Measurements from ENCODE around the gene MASP2. TPM values are rescaled to one million over a fixed set of nuclear protein-coding genes. Genes with fewer than 3 reads are reported as not detected.

The MASP2 gene
- total and polyA plus RNA-seq, 2 experiments from 2014 or later: 0.16 TPM; not detected in 1

GRCh38 chr1:11059155-11059967 lies 12.3 kb upstream of the MASP2 start:
- H3K27ac ChIP-seq: peak overlapping the region; percentile 36

GRCh38 chr1:11058595-11059154 lies 11.6 kb upstream of the MASP2 start:
- Histone ChIP-seq H3K36me3 (ENCODE audit: low read depth) (0 out of 2 replicates have a peak, but pooled peaks cover 3% of the 10 kb centered on the region), H3K79me2 (ENCODE audit: insufficient read depth) (peaks cover 40% of the 10 kb centered on the region), H3K4me3 (peak overlapping the region; percentile 85), H2AFZ (peak overlapping the region; percentile 60), H3K9me3 (ENCODE audit: low read depth) (no peaks in the 10 kb centered on the region), H3K4me1 (ENCODE audit: insufficient read depth) (peaks cover 14% of the 10 kb centered on the region), H4K20me1 (ENCODE audit: insufficient read depth) (no peaks in the 10 kb centered on the region), H3F3A (ENCODE audit: insufficient read depth) (peaks cover 25% of the 10 kb centered on the region), H3K9me2 (ENCODE audit: insufficient read depth) (no peaks in the 10 kb centered on the region), H3K27ac (no peak overlapping the region), H3K9ac (peak overlapping the region; percentile 89), H3K27me3 (replicated peaks; ENCODE audit: insufficient read depth) (no peaks in the 10 kb centered on the region), H3K4me2 (ENCODE audit: unreplicated experiment) (peak overlapping the region; percentile 93)
- WGBS, 2 experiments (ENCODE audit: low coverage in 1 of 2, low lambda C conversion rate in 2 of 2, missing lambda C conversion rate in 2 of 2): 26 to 29% methylated on average over 18 to 28 of the region's 28 CpGs
- TF ChIP-seq EZH2 (IDR thresholded peaks at IDR 0.05; ENCODE audit: insufficient read depth, poor library complexity, severe bottlenecking) (no peak), EZH2phosphoT487 (IDR thresholded peaks at IDR 0.05; ENCODE audit: insufficient read depth, low read depth) (no peak)
- peak; percentile 32 for DNase-seq
- in situ Hi-C loops (cut with MboI): no loop called here

More at GRCh38 chr1:11059155-11059967, 12.3 kb upstream of the MASP2 start:
- no peak for TF ChIP-seq EZH2phosphoT487 (IDR thresholded peaks at IDR 0.05; ENCODE audit: insufficient read depth, low read depth)
- TF ChIP-seq EZH2 (IDR thresholded peaks at IDR 0.05; ENCODE audit: insufficient read depth, poor library complexity, severe bottlenecking): no peak
- Histone ChIP-seq H2AFZ (peak overlapping the region; percentile 60), H3K4me2 (ENCODE audit: unreplicated experiment) (peak overlapping the region; percentile 93), H4K20me1 (ENCODE audit: insufficient read depth) (no peaks in the 10 kb centered on the region), H3K27me3 (replicated peaks; ENCODE audit: insufficient read depth) (no peaks in the 10 kb centered on the region), H3K36me3 (ENCODE audit: low read depth) (peaks cover 3% of the 10 kb centered on the region; the same call in 1 of the 2 replicates), H3K9me2 (ENCODE audit: insufficient read depth) (no peaks in the 10 kb centered on the region), H3K9me3 (ENCODE audit: low read depth) (no peaks in the 10 kb centered on the region), H3K4me1 (ENCODE audit: insufficient read depth) (peaks cover 14% of the 10 kb centered on the region), H3K4me3 (peak overlapping the region; percentile 85), H3K9ac (peak overlapping the region; percentile 89), H3F3A (ENCODE audit: insufficient read depth) (peaks cover 31% of the 10 kb centered on the region), H3K79me2 (ENCODE audit: insufficient read depth) (peaks cover 40% of the 10 kb centered on the region)
- 1 to 2% methylated on average over 42 to 54 of the region's 72 CpGs for WGBS, 2 experiments (ENCODE audit: low coverage in 1 of 2, low lambda C conversion rate in 2 of 2, missing lambda C conversion rate in 2 of 2)
- peak; percentile 54 for DNase-seq
- in situ Hi-C loops (cut with MboI): no loop called here

GRCh38 chr1:11058026-11058425 lies 11.0 kb upstream of the MASP2 start:
- H3K9ac ChIP-seq: no peak overlapping the region

GRCh38 chr1:11057477-11057876 lies 10.4 kb upstream of the MASP2 start:
- Histone ChIP-seq H3K79me2 (ENCODE audit: insufficient read depth) (peaks cover 40% of the 10 kb centered on the region), H3K9me3 (ENCODE audit: low read depth) (no peaks in the 10 kb centered on the region), H3K9ac (no peak overlapping the region), H3K4me2 (ENCODE audit: unreplicated experiment) (no peak overlapping the region), H3K36me3 (ENCODE audit: low read depth) (0 out of 2 replicates have a peak, but pooled peaks cover 3% of the 10 kb centered on the region), H2AFZ (no peak overlapping the region), H3F3A (ENCODE audit: insufficient read depth) (peaks cover 20% of the 10 kb centered on the region), H3K27me3 (replicated peaks; ENCODE audit: insufficient read depth) (no peaks in the 10 kb centered on the region), H3K27ac (no peak overlapping the region), H3K4me3 (no peak overlapping the region), H4K20me1 (ENCODE audit: insufficient read depth) (no peaks in the 10 kb centered on the region), H3K9me2 (ENCODE audit: insufficient read depth) (no peaks in the 10 kb centered on the region), H3K4me1 (ENCODE audit: insufficient read depth) (peaks cover 6% of the 10 kb centered on the region)
- no peak for TF ChIP-seq EZH2 (IDR thresholded peaks at IDR 0.05; ENCODE audit: insufficient read depth, poor library complexity, severe bottlenecking)
- TF ChIP-seq EZH2phosphoT487 (IDR thresholded peaks at IDR 0.05; ENCODE audit: insufficient read depth, low read depth): no peak
- no peak for DNase-seq
- WGBS, 2 experiments (ENCODE audit: low coverage in 1 of 2, low lambda C conversion rate in 2 of 2, missing lambda C conversion rate in 2 of 2): 90 to 93% methylated on average over 8 of the region's 8 CpGs
- in situ Hi-C loops (cut with MboI): no loop called here

More at GRCh38 chr1:11058026-11058425, 11.0 kb upstream of the MASP2 start:
- Histone ChIP-seq H3F3A (ENCODE audit: insufficient read depth) (peaks cover 18% of the 10 kb centered on the region), H3K79me2 (ENCODE audit: insufficient read depth) (peaks cover 40% of the 10 kb centered on the region), H3K9me2 (ENCODE audit: insufficient read depth) (no peaks in the 10 kb centered on the region), H2AFZ (no peak overlapping the region), H3K27ac (no peak overlapping the region), H3K36me3 (ENCODE audit: low read depth) (0 out of 2 replicates have a peak, but pooled peaks cover 3% of the 10 kb centered on the region), H3K4me1 (ENCODE audit: insufficient read depth) (peaks cover 9% of the 10 kb centered on the region), H3K27me3 (replicated peaks; ENCODE audit: insufficient read depth) (no peaks in the 10 kb centered on the region), H4K20me1 (ENCODE audit: insufficient read depth) (no peaks in the 10 kb centered on the region), H3K4me2 (ENCODE audit: unreplicated experiment) (no peak overlapping the region), H3K4me3 (no peak overlapping the region), H3K9me3 (ENCODE audit: low read depth) (no peaks in the 10 kb centered on the region)
- WGBS, 2 experiments (ENCODE audit: low coverage in 1 of 2, low lambda C conversion rate in 2 of 2, missing lambda C conversion rate in 2 of 2): 96 to 98% methylated on average over 14 of the region's 14 CpGs
- no peak for DNase-seq
- TF ChIP-seq EZH2phosphoT487 (IDR thresholded peaks at IDR 0.05; ENCODE audit: insufficient read depth, low read depth) (no peak), EZH2 (IDR thresholded peaks at IDR 0.05; ENCODE audit: insufficient read depth, poor library complexity, severe bottlenecking) (no peak)
- in situ Hi-C loops (cut with MboI): no loop called here

All from GM23248 (cell line).